CD14-positive monocyte (primary cell): ENCODE results near the gene ADAMTSL1. TPM values are rescaled to one million over a fixed set of nuclear protein-coding genes. Genes with fewer than 3 reads are reported as not detected.

Source experiments
- DNase-seq, 3 donors: peaks; one replicate each; pipeline ENCODE4 v3.0.0-alpha.2; 2011 to 2022
- H2AFZ ChIP-seq: 2 replicates; pipeline ENCODE4 v1.6.0; 2012; ENCODE audit warnings: mild to moderate bottlenecking, low read depth, low read length, inconsistent platforms; ENCODE audit not compliant: insufficient read depth, poor library complexity, severe bottlenecking
- H3K27ac ChIP-seq, 2 donors: 1 replicate in 1 of 2; 2 replicates in 1 of 2; pipeline ENCODE4 v1.5.1; 2012 to 2013; ENCODE audit warnings: low read length in 2 of 2, control low read depth in 1 of 2, inconsistent platforms in 1 of 2, low read depth in 1 of 2, mild to moderate bottlenecking in 1 of 2
- H3K27me3 ChIP-seq, 2 donors: one replicate each; pipeline versions ENCODE4 v1.6.0 to v1.6.1; 2011 to 2013; ENCODE audit warnings: low read length in 2 of 2; ENCODE audit not compliant: control insufficient read depth in 2 of 2, insufficient read depth in 2 of 2
- H3K36me3 ChIP-seq, 2 donors: replicated peaks in 1 of 2; 1 replicate in 1 of 2; 2 replicates in 1 of 2; pipeline versions ENCODE4 v1.5.1 to v1.6.1; 2012 to 2013; ENCODE audit warnings: low read length in 2 of 2, control low read depth in 1 of 2, inconsistent platforms in 1 of 2, mild to moderate bottlenecking in 1 of 2; ENCODE audit not compliant: insufficient read depth in 2 of 2, control insufficient read depth in 1 of 2
- H3K4me1 ChIP-seq, 2 donors: 1 replicate in 1 of 2; 2 replicates in 1 of 2; pipeline versions ENCODE4 v1.5.1 to v1.6.1; 2012 to 2013; ENCODE audit warnings: low read length in 2 of 2, control low read depth in 1 of 2, inconsistent platforms in 1 of 2, mild to moderate bottlenecking in 1 of 2, moderate library complexity in 1 of 2; ENCODE audit not compliant: insufficient read depth in 2 of 2, control insufficient read depth in 1 of 2
- H3K4me2 ChIP-seq: replicated peaks from 2 replicates; pipeline ENCODE3; 2012; ENCODE audit warnings: low read length, moderate library complexity, mild to moderate bottlenecking; ENCODE audit not compliant: poor library complexity, severe bottlenecking; ENCODE audit errors: extremely low read depth
- H3K4me3 ChIP-seq, 3 experiments: fragments of 200-600 bp in 1 of 3; sonication (generic) in 1 of 3; replicated peaks in 1 of 3; 1 replicate in 2 of 3; 2 replicates in 1 of 3; pipeline ENCODE4 v1.5.1; 2011 to 2013; ENCODE audit warnings: low read length in 3 of 3, mild to moderate bottlenecking in 3 of 3, control low read depth in 2 of 3, low read depth in 2 of 3, inconsistent platforms in 1 of 3, moderate library complexity in 1 of 3
- H3K79me2 ChIP-seq: 2 replicates; pipeline ENCODE4 v1.6.0; 2012; ENCODE audit warnings: mild to moderate bottlenecking, control low read depth, inconsistent platforms, low read length, moderate library complexity; ENCODE audit not compliant: insufficient read depth
- H3K9ac ChIP-seq: 2 replicates; pipeline ENCODE4 v1.6.0; 2017; ENCODE audit warnings: low read length, mild to moderate bottlenecking; ENCODE audit not compliant: insufficient read depth, poor library complexity, severe bottlenecking
- H3K9me3 ChIP-seq, 2 donors: replicated peaks in 1 of 2; 1 replicate in 1 of 2; 2 replicates in 1 of 2; pipeline versions ENCODE4 v1.5.1 to v1.6.1; 2012 to 2013; ENCODE audit warnings: low read length in 2 of 2, control low read depth in 1 of 2; ENCODE audit not compliant: control insufficient read depth in 1 of 2, insufficient read depth in 1 of 2
- H4K20me1 ChIP-seq: 2 replicates; pipeline ENCODE4 v1.6.0; 2012; ENCODE audit warnings: mild to moderate bottlenecking, low read length, control low read depth, moderate library complexity; ENCODE audit not compliant: insufficient read depth
- H3K27ac Mint-ChIP-seq, 7 donors: one replicate each; pipeline ENCODE4 v1.8.0; 2020; ENCODE audit warnings: mild to moderate bottlenecking in 7 of 7, mixed read lengths in 7 of 7, moderate library complexity in 6 of 7, inconsistent platforms in 2 of 7
- H3K27me3 Mint-ChIP-seq, 3 donors: one replicate each; pipeline ENCODE4 v1.8.0; 2021 to 2022; ENCODE audit warnings: low read depth in 3 of 3, mild to moderate bottlenecking in 3 of 3, mixed read lengths in 3 of 3, moderate library complexity in 3 of 3, inconsistent platforms in 1 of 3
- H3K36me3 Mint-ChIP-seq, 2 donors: one replicate each; pipeline ENCODE4 v1.8.0; 2020; ENCODE audit warnings: mixed read lengths in 2 of 2, inconsistent platforms in 1 of 2, mild to moderate bottlenecking in 1 of 2
- H3K4me1 Mint-ChIP-seq: one replicate; pipeline ENCODE4 v1.8.0; 2020; ENCODE audit warnings: mild to moderate bottlenecking, mixed read lengths
- H3K4me3 Mint-ChIP-seq, 2 donors: one replicate each; pipeline ENCODE4 v1.8.0; 2020; ENCODE audit warnings: mild to moderate bottlenecking in 2 of 2, mixed read lengths in 2 of 2, moderate library complexity in 1 of 2
- H3K9me3 Mint-ChIP-seq, 7 donors: one replicate each; pipeline ENCODE4 v1.8.0; 2020 to 2022; ENCODE audit warnings: mixed read lengths in 7 of 7, mild to moderate bottlenecking in 6 of 7, moderate library complexity in 6 of 7, inconsistent platforms in 2 of 7
- WGBS: methylation state at CpG from one replicate; pipeline ENCODE4 v1.1.5; 2013; ENCODE audit warnings: missing lambda C conversion rate; ENCODE audit not compliant: insufficient coverage; 5-methylcytosine and 5-hydroxymethylcytosine counted together
- intact Hi-C, 2 donors: fragments of 100-400 bp; cut with micrococcal nuclease; formaldehyde crosslinking; loops; one replicate each; pipeline versions ENCODE4 v1.15.0 to v1.15.1; 2023
- polyA plus RNA-seq, 3 donors: library from polyadenylated mRNA; depleted of rRNA in 1 of 3; unstranded in 2 of 3; stranded (reverse) in 1 of 3; fragments of 300-500 nt in 2 of 3; fragments of >200 nt in 1 of 3; fragmentation: Illumina TruSeq in 2 of 3; gene quantifications; 1 replicate in 2 of 3; 2 replicates in 1 of 3; pipeline ENCODE4 v1.2.3, GENCODE V29; 2012 to 2021
- TF ChIP-seq, protein P1 (sequence below): fragments of 200-600 bp; IDR thresholded peaks from one replicate; pipeline ENCODE4 v1.8.0; 2022; ENCODE audit warnings: antibody characterized with exemption, mild to moderate bottlenecking

ADAMTSL1 gene
- polyA plus RNA-seq, 3 donors: not detected

DNA sequence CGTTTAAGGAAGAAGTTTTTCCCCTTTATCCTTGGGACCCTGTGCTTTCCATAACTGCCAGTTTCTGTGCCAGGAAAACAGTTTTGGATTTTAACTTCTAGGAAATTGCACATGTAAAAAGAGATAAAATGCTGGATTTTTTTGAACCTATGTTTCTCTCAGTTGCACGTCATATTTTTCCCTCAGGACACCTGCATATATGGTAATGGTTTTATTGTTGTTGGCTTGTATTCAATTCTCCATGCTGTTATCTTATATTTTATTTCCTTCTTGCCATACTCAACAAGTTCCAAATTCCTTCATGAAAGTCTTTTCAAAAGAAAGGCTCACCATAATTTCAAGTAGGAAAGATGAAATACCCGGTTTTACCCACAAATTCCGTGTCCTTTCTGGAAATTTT lies 7.9 kb upstream of the ADAMTSL1 start:
- intact Hi-C loops: no loop called here
- Histone ChIP-seq H3K79me2 (no peaks in the 10 kb centered on the region), H2AFZ (no peak overlapping the region), H3K27ac (no peak overlapping the region), H3K9me3 (no peaks in the 10 kb centered on the region), H3K4me3 (no peak overlapping the region), H4K20me1 (no peaks in the 10 kb centered on the region), H3K27me3 (no peaks in the 10 kb centered on the region), H3K4me1 (no peaks in the 10 kb centered on the region), H3K9ac (no peak overlapping the region), H3K36me3 (no peaks in the 10 kb centered on the region), H3K4me2 (no peak overlapping the region)
- H3K36me3 Mint-ChIP-seq: no peaks in the 10 kb centered on the region
- H3K4me1 Mint-ChIP-seq: no peaks in the 10 kb centered on the region
- no CpG with 5 or more reads among the region's 4 CpGs for WGBS
- H3K4me3 Mint-ChIP-seq: no peak overlapping the region
- no peaks in the 10 kb centered on the region for H3K27me3 Mint-ChIP-seq
- H3K9me3 Mint-ChIP-seq: peaks cover 0 to 3% (median 0%) of the 10 kb centered on the region in 7 donors
- no peak for DNase-seq
- H3K27ac Mint-ChIP-seq: no peak overlapping the region
- TF ChIP-seq, protein P1, sequence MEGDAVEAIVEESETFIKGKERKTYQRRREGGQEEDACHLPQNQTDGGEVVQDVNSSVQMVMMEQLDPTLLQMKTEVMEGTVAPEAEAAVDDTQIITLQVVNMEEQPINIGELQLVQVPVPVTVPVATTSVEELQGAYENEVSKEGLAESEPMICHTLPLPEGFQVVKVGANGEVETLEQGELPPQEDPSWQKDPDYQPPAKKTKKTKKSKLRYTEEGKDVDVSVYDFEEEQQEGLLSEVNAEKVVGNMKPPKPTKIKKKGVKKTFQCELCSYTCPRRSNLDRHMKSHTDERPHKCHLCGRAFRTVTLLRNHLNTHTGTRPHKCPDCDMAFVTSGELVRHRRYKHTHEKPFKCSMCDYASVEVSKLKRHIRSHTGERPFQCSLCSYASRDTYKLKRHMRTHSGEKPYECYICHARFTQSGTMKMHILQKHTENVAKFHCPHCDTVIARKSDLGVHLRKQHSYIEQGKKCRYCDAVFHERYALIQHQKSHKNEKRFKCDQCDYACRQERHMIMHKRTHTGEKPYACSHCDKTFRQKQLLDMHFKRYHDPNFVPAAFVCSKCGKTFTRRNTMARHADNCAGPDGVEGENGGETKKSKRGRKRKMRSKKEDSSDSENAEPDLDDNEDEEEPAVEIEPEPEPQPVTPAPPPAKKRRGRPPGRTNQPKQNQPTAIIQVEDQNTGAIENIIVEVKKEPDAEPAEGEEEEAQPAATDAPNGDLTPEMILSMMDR: no peak

DNA sequence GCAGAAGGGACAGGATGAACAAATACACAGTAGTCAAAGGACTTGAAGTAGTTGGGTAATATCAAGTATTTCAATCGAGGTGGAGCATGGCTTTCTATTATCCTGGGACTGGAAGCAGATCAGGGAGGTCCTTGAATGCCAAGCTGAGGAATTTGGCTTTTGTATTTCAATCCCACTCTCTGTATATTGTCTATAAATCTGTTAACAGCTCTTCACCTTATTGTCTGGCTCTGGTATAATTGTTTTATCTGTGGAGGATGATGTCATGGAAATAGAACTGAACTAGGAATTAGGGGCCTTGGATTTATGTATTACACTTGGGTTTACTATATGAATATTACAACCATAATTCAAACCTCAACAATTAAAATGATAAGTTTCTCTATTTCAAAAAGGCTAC lies 6.3 kb upstream of the ADAMTSL1 start:
- no CpG with 5 or more reads among the region's 1 CpG for WGBS
- H3K9ac ChIP-seq: no peak overlapping the region
- Mint-ChIP-seq H3K9me3 (peaks cover 0 to 3% (median 0%) of the 10 kb centered on the region in 7 donors), H3K4me1 (no peaks in the 10 kb centered on the region), H3K27me3 (no peaks in the 10 kb centered on the region), H3K27ac (no peak overlapping the region), H3K36me3 (no peaks in the 10 kb centered on the region), H3K4me3 (no peak overlapping the region)
- no peak overlapping the region for H3K4me2 ChIP-seq
- H3K27ac ChIP-seq: no peak overlapping the region
- H3K4me1 ChIP-seq: no peaks in the 10 kb centered on the region
- H3K27me3 ChIP-seq: no peaks in the 10 kb centered on the region
- no peaks in the 10 kb centered on the region for H3K36me3 ChIP-seq
- H3K4me3 ChIP-seq: no peak overlapping the region
- no peaks in the 10 kb centered on the region for H4K20me1 ChIP-seq
- no peaks in the 10 kb centered on the region for H3K9me3 ChIP-seq
- DNase-seq: no peak
- H2AFZ ChIP-seq: no peak overlapping the region
- H3K79me2 ChIP-seq: no peaks in the 10 kb centered on the region
- intact Hi-C loops: no loop called here
- TF ChIP-seq, protein P1: no peak
